Thoracic aorta (tissue), 2 donors: ENCODE measurements around the gene PDLIM5. TPM values are rescaled to one million over a fixed set of nuclear protein-coding genes. Genes with fewer than 3 reads are reported as not detected.

ENCODE experiments used
- ATAC-seq: fragments of 150-250 bp; one replicate; pipeline ENCODE4 v1.8.0; 2017; ENCODE audit warnings: low read depth; ENCODE audit not compliant: insufficient number of reproducible peaks, low FRiP score
- DNase-seq: peaks from one replicate; pipeline ENCODE4 v3.0.0-alpha.2; 2020; ENCODE audit warnings: low spot score
- H3K27ac ChIP-seq, 2 donors: fragments of 200-600 bp; sonication (generic); 1 replicate in 1 of 2; 2 replicates in 1 of 2; pipeline ENCODE4 v1.5.1; 2016; ENCODE audit warnings: mild to moderate bottlenecking in 2 of 2, moderate library complexity in 2 of 2
- H3K27me3 ChIP-seq: fragments of 200-600 bp; sonication (generic); replicated peaks from 2 replicates; pipeline ENCODE4 v1.6.0; 2016; ENCODE audit warnings: mild to moderate bottlenecking; ENCODE audit not compliant: insufficient read depth
- H3K36me3 ChIP-seq: fragments of 200-600 bp; sonication (generic); one replicate; pipeline ENCODE4 v1.5.1; 2016
- H3K4me1 ChIP-seq, 2 donors: fragments of 200-600 bp; sonication (generic); 1 replicate in 1 of 2; 2 replicates in 1 of 2; pipeline versions ENCODE4 v1.5.1 to v1.6.0; 2016; ENCODE audit warnings: low read depth in 2 of 2, mild to moderate bottlenecking in 1 of 2; ENCODE audit not compliant: control insufficient read depth in 1 of 2
- H3K4me3 ChIP-seq: fragments of 200-600 bp; sonication (generic); 2 replicates; pipeline ENCODE4 v1.5.1; 2016; ENCODE audit warnings: mild to moderate bottlenecking
- H3K9me3 ChIP-seq: fragments of 200-600 bp; sonication (generic); 2 replicates; pipeline ENCODE4 v1.5.1; 2016
- CTCF ChIP-seq: fragments of 200-600 bp; sonication (generic); IDR thresholded peaks from one replicate; pipeline ENCODE4 v1.5.1; 2019; ENCODE audit warnings: antibody characterized with exemption
- total RNA-seq, 2 donors: library from RNA; depleted of rRNA; stranded (reverse); fragments of >200 nt; gene quantifications; one replicate each; pipeline versions ENCODE4 v1.1.0 to v1.2.3, GENCODE V29; 2016

PDLIM5 gene
- total RNA-seq, 2 donors from 2014 or later, result 275 to 328 TPM

DNA sequence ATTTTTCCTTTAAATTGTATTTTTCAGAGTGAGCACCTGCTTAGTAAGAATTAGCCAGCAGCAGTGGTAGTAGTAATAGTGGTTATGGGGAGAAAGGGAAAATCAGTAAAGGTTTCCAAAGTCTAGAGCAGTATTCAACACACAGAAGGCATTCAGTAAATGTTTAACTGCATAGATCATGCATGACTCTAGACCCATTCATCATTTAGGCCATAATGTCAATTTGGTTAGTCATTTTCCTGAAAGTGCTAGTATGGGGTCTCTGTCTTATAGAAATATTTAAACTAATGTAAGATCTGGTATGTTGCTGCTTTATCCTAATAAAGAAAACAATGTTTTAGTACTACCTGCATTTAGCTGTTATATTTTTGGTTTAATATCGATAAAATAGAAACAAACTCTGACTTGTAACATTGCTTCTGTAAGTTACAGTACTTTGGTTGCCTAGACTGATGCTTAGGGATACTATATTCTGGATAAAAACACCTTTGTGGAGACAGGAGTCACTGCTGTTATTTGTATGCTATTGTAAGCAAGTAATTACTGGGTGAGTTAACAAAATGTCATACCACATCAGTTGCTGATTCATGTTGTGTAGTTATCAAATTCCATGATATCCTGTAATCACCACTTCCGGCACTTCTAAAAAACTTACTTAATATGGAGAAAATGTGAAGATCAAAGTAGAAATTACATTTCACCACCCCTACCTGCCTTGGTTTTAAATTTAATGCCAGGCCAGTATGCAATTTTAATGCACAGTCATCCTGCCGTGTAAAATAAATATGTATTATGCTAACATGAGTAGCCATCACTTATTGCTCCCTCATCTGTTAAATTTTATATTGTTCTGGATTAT lies 190.2 kb downstream of the PDLIM5 start:
- H3K9me3 ChIP-seq, result no peaks in the 10 kb centered on the region
- H3K27ac ChIP-seq, result peak overlapping the region; percentile 4 to 29
- H3K4me3 ChIP-seq, result no peak overlapping the region
- TF ChIP-seq CTCF, result no peak
- peaks cover 8 to 13% of the 10 kb centered on the region in 2 donors for H3K4me1 ChIP-seq
- ATAC-seq (no peak), DNase-seq (no peak)
- no peaks in the 10 kb centered on the region for H3K27me3 ChIP-seq
- peaks cover 6% of the 10 kb centered on the region for H3K36me3 ChIP-seq

GRCh38 chr4:94642561-94642866 lies 190.8 kb downstream of the PDLIM5 start:
- Histone ChIP-seq H3K27me3 (no peaks in the 10 kb centered on the region), H3K4me3 (no peak overlapping the region), H3K27ac (peak overlapping the region; percentile 4 to 29), H3K4me1 (peaks cover 8 to 13% of the 10 kb centered on the region in 2 donors), H3K36me3 (peaks cover 6% of the 10 kb centered on the region), H3K9me3 (no peaks in the 10 kb centered on the region)
- no peak for TF ChIP-seq CTCF
- no peak for ATAC-seq
- no peak for DNase-seq

DNA sequence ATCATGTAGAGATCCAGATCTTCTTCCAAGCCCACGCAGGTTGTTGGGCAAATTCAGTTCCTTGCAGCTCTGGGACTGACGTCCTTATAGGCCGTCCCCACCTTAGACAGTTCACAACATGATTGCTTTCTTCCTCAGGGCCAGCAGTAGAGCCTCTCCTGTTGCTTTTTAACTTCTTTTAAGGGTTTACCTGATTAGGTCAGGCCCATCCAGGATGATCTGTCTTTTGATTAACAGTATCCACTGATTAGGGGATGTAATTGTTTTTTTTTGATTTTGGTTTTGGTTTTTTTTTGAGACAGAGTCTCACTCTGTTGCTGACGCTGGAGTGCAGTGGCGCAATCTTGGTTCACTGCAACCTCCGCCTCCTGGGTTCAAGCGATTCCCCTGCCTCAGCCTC lies 197.0 kb downstream of the PDLIM5 start:
- Histone ChIP-seq H3K4me3 (no peak overlapping the region), H3K4me1 (peaks cover 7 to 46% of the 10 kb centered on the region in 2 donors), H3K27ac (no peak overlapping the region), H3K27me3 (no peaks in the 10 kb centered on the region), H3K9me3 (no peaks in the 10 kb centered on the region), H3K36me3 (peaks cover 3% of the 10 kb centered on the region)
- no peak for ATAC-seq
- TF ChIP-seq CTCF, result no peak
- DNase-seq, result no peak

DNA sequence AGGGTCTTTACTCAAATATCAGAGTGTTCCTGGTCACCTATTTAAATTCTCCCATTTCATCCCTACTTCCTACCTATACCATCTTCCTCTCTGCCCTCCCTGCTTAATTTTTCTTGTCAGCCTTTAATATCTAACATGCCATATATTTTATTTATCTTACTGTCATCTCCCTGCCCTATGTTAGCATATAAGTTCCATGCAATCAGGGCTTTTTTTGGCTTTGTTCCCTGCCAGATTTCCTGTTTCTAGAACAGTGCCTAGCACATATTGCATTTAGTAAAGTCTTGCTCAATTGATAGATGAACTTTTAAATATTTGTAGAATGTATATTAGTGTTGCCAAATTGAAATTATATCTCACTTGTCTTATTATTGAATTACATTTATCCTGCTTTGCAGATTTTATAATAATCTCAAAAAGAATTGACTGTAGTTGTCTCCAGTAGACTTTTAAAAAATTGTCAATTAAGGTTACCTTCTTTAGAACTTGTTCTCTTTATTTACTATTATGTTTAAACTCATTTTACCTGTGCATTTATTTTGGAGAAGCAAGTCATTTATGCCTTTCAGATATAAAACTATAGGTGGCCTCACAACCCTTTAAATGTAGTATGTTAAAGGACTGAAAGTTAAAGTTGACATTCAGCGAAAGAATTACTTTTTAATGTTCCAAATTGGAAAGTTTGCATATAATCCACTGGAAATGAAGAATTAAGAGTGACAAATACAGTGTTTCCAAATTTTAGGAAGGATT lies 197.8 kb downstream of the PDLIM5 start:
- peaks cover 9 to 55% of the 10 kb centered on the region in 2 donors for H3K4me1 ChIP-seq
- DNase-seq (no peak), ATAC-seq (no peak)
- H3K4me3 ChIP-seq, result no peak overlapping the region
- no peaks in the 10 kb centered on the region for H3K27me3 ChIP-seq
- H3K36me3 ChIP-seq, result peaks cover 3% of the 10 kb centered on the region
- TF ChIP-seq CTCF, result no peak
- H3K9me3 ChIP-seq, result no peaks in the 10 kb centered on the region
- peak overlapping the region in 1 of 2 donors; percentile 1 for H3K27ac ChIP-seq

- Histone ChIP-seq H3K36me3 (peaks cover 3% of the 10 kb centered on the region), H3K9me3 (no peaks in the 10 kb centered on the region), H3K4me1 (peaks cover 9 to 58% of the 10 kb centered on the region in 2 donors), H3K27ac (peak overlapping the region in 1 of 2 donors; percentile 1), H3K4me3 (no peak overlapping the region), H3K27me3 (no peaks in the 10 kb centered on the region)
- DNase-seq (no peak), ATAC-seq (no peak)
- no peak for TF ChIP-seq CTCF
These were observed 198.4 kb downstream of the PDLIM5 start for GRCh38 chr4:94650134-94650495.
